SU-DHL-6 (cell line): ENCODE measurements around the gene INTS1.

Experiments
- EZH2phosphoT487 ChIP-seq: fragments of 200-600 bp; sonication (generic), shearing (Covaris generic); conservative IDR thresholded peaks from 2 replicates; pipeline ENCODE4 v1.6.1; 2018; ENCODE audit warnings: mild to moderate bottlenecking, antibody characterized with exemption, low read length, moderate library complexity, mixed read lengths
- TF ChIP-seq, protein P1 (sequence below): fragments of 200-600 bp; sonication (generic); IDR thresholded peaks from one replicate; pipeline ENCODE4 v1.5.1; 2017; ENCODE audit warnings: antibody characterized with exemption, mild to moderate bottlenecking, low read length, moderate library complexity; ENCODE audit not compliant: insufficient read depth, poor library complexity, severe bottlenecking

DNA sequence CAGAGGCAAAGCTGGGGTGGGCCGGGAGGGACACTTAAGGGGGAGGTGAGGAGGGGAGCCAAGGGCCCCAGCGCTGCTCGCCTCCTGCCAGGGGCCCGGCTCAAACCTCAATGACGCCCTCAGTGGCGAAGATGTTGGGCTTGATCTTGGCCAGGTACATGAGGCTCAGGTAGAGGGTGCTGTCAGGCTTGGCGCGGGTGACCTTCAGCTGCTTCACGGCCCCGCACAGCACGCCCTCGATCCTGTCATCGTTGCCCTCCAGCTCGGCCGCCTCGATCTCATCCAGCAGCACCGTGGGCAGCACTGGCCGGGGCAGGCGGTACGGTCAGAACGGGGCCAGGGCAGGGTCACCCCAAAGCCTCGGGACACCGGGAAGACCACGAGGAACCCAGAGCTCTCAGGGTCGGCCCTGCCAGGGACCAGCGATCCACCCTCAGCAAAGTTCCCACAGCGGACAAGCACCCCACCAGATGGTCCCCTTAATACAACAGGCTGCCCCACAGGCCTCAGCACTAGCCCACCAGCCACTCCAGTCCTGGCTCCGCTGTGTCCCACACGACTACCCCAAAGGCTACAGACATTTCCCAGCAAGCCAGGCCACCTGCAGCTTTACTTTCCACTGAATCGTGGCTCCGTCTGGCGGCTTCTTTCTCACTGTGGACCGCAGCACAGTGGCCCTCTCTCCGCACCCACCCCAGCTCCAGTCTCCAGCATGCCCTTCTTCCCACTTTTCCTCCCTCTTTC lies 4.0 kb downstream of the INTS1 start:
- TF ChIP-seq, protein P1, sequence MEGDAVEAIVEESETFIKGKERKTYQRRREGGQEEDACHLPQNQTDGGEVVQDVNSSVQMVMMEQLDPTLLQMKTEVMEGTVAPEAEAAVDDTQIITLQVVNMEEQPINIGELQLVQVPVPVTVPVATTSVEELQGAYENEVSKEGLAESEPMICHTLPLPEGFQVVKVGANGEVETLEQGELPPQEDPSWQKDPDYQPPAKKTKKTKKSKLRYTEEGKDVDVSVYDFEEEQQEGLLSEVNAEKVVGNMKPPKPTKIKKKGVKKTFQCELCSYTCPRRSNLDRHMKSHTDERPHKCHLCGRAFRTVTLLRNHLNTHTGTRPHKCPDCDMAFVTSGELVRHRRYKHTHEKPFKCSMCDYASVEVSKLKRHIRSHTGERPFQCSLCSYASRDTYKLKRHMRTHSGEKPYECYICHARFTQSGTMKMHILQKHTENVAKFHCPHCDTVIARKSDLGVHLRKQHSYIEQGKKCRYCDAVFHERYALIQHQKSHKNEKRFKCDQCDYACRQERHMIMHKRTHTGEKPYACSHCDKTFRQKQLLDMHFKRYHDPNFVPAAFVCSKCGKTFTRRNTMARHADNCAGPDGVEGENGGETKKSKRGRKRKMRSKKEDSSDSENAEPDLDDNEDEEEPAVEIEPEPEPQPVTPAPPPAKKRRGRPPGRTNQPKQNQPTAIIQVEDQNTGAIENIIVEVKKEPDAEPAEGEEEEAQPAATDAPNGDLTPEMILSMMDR: no peak
- no peak for TF ChIP-seq EZH2phosphoT487
